DND-41 (cell line): ENCODE data around the gene SAMD10.

Experiments
- ATAC-seq: fragments of 200-7000 bp; cut with Tn5 transposase; 3 replicates; pipeline ENCODE4 v1.9.1; 2021; ENCODE audit warnings: low read depth; ENCODE audit not compliant: insufficient read depth
- DNase-seq: peaks from one replicate; pipeline ENCODE4 v3.0.0-alpha.2; 2020
- H2AFZ ChIP-seq: 2 replicates; pipeline ENCODE4 v1.6.0; 2012; ENCODE audit warnings: low read depth, low read length
- H3K27ac ChIP-seq: 2 replicates; pipeline ENCODE4 v1.5.1; 2012; ENCODE audit warnings: low read length, inconsistent platforms
- H3K27me3 ChIP-seq: fragments of 200-600 bp; sonication (generic); 2 replicates; pipeline ENCODE4 v1.6.0; 2012; ENCODE audit warnings: low read length, mild to moderate bottlenecking, inconsistent platforms; ENCODE audit not compliant: insufficient read depth, poor library complexity
- H3K36me3 ChIP-seq: 2 replicates; pipeline ENCODE4 v1.5.1; 2012; ENCODE audit warnings: low read length, inconsistent platforms; ENCODE audit not compliant: insufficient read depth
- H3K4me1 ChIP-seq: 2 replicates; pipeline ENCODE4 v1.5.1; 2012; ENCODE audit warnings: mild to moderate bottlenecking, low read length; ENCODE audit not compliant: insufficient read depth
- H3K4me2 ChIP-seq: 2 replicates; pipeline ENCODE4 v1.6.0; 2012; ENCODE audit warnings: mild to moderate bottlenecking, moderate library complexity, low read length, inconsistent platforms; ENCODE audit not compliant: insufficient read depth
- H3K4me3 ChIP-seq, 2 experiments: fragments of 200-600 bp in 1 of 2; shearing (Covaris generic) in 1 of 2; 2 replicates each; pipeline ENCODE4 v1.5.1; 2012 to 2016; ENCODE audit warnings: inconsistent platforms in 2 of 2, low read length in 2 of 2, mild to moderate bottlenecking in 2 of 2, low read depth in 1 of 2, moderate library complexity in 1 of 2
- H3K79me2 ChIP-seq: 2 replicates; pipeline ENCODE4 v1.6.0; 2012; ENCODE audit warnings: low read length, inconsistent platforms; ENCODE audit not compliant: insufficient read depth
- H3K9ac ChIP-seq: 2 replicates; pipeline ENCODE4 v1.6.0; 2012; ENCODE audit warnings: low read depth, mild to moderate bottlenecking, inconsistent platforms, low read length, moderate library complexity
- H3K9me3 ChIP-seq: 2 replicates; pipeline ENCODE4 v1.5.1; 2012; ENCODE audit warnings: low read length, moderate library complexity, mild to moderate bottlenecking, inconsistent platforms; ENCODE audit not compliant: insufficient read depth, severe bottlenecking
- H4K20me1 ChIP-seq: 2 replicates; pipeline ENCODE4 v1.6.0; 2012; ENCODE audit warnings: low read length; ENCODE audit not compliant: insufficient read depth
- EZH2 ChIP-seq: IDR thresholded peaks from 3 replicates; pipeline ENCODE4 v1.6.1; 2012; ENCODE audit warnings: borderline replicate concordance, low read depth, mild to moderate bottlenecking, moderate library complexity, low read length, inconsistent platforms; ENCODE audit not compliant: severe bottlenecking
- TF ChIP-seq, protein P1 (sequence below): IDR thresholded peaks from 2 replicates; pipeline ENCODE4 v1.5.1; 2012; ENCODE audit warnings: borderline replicate concordance, low read length, moderate library complexity, mild to moderate bottlenecking; ENCODE audit not compliant: poor library complexity, severe bottlenecking; ENCODE audit errors: extremely low read depth

The SAMD10 gene

DNA sequence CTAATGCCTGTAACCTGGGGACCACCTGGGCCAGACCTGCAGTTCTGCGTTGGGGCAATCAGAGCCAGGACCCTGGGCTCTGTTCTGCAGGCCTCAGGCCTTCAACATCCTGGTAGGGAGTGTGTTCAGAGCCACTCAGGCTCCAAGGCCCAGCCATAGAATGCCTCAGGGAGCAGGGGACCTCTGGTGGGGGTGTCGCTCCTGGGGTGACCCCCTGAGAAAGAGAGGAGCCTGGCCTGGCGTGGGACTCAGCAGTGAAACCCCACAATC is 35.7 kb downstream of the SAMD10 start:
- no peaks in the 10 kb centered on the region for H3K9me3 ChIP-seq
- H3K4me3 ChIP-seq = no peak overlapping the region
- no peak for TF ChIP-seq EZH2
- TF ChIP-seq, protein P1, sequence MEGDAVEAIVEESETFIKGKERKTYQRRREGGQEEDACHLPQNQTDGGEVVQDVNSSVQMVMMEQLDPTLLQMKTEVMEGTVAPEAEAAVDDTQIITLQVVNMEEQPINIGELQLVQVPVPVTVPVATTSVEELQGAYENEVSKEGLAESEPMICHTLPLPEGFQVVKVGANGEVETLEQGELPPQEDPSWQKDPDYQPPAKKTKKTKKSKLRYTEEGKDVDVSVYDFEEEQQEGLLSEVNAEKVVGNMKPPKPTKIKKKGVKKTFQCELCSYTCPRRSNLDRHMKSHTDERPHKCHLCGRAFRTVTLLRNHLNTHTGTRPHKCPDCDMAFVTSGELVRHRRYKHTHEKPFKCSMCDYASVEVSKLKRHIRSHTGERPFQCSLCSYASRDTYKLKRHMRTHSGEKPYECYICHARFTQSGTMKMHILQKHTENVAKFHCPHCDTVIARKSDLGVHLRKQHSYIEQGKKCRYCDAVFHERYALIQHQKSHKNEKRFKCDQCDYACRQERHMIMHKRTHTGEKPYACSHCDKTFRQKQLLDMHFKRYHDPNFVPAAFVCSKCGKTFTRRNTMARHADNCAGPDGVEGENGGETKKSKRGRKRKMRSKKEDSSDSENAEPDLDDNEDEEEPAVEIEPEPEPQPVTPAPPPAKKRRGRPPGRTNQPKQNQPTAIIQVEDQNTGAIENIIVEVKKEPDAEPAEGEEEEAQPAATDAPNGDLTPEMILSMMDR = no peak
- H3K4me1 ChIP-seq = no peaks in the 10 kb centered on the region
- H4K20me1 ChIP-seq = peaks cover 91% of the 10 kb centered on the region
- no peak overlapping the region for H3K9ac ChIP-seq
- no peak overlapping the region for H3K4me2 ChIP-seq
- no peak overlapping the region for H3K27ac ChIP-seq
- H3K27me3 ChIP-seq = no peaks in the 10 kb centered on the region
- DNase-seq = no peak
- peaks cover 77% of the 10 kb centered on the region for H3K36me3 ChIP-seq
- peaks cover 65% of the 10 kb centered on the region for H3K79me2 ChIP-seq
- no peak for ATAC-seq
- H2AFZ ChIP-seq = no peak overlapping the region

DNA sequence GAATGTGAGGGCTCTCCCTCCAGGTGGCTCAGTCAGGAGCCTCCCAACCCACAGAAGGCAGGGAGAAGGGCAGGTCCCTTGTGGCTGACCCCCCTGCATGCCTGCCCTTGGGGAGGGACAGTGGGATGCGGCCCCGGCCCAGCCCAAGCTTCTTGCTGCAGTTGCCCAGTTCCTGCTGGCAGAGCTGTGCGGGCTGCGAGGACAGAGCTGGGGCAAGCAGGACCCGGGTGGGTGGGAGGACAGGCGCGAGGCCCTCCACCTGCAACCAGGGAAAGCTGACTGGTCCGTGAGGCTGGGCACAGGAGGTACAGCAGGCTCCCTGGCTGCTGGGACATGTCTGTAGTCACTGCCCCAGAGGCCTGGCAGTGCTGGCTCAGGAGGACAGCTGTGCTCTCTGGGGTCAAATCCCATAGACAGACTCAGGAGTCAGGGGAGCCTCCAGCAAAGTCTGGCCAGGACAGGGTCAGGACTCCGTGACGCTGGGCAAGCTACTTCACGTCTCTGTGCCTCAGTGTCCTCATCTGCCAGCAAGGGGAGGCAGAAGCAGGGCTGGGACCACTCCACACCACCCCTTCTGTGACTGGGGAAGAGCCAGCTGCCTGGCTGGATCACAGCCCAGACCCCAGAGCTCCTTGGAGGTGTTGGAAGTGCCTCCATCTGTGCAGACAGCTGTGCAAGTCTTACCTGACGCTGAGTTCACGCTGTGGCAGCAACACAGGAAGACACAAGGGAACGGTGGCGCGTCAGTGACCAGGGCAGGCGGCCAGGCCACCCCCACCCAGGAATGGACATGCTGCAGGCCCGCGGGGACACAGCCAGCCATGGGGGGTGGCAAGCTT is 36.3 kb downstream of the SAMD10 start:
- peaks cover 82% of the 10 kb centered on the region for H3K36me3 ChIP-seq
- no peaks in the 10 kb centered on the region for H3K27me3 ChIP-seq
- DNase-seq (no peak), ATAC-seq (no peak)
- H2AFZ ChIP-seq = no peak overlapping the region
- no peak overlapping the region for H3K4me2 ChIP-seq
- peaks cover 61% of the 10 kb centered on the region for H3K79me2 ChIP-seq
- peaks cover 87% of the 10 kb centered on the region for H4K20me1 ChIP-seq
- no peaks in the 10 kb centered on the region for H3K9me3 ChIP-seq
- H3K9ac ChIP-seq = no peak overlapping the region
- H3K4me3 ChIP-seq = no peak overlapping the region
- H3K27ac ChIP-seq = no peak overlapping the region
- no peaks in the 10 kb centered on the region for H3K4me1 ChIP-seq
- no peak for TF ChIP-seq EZH2
- TF ChIP-seq, protein P1 = no peak

DNA sequence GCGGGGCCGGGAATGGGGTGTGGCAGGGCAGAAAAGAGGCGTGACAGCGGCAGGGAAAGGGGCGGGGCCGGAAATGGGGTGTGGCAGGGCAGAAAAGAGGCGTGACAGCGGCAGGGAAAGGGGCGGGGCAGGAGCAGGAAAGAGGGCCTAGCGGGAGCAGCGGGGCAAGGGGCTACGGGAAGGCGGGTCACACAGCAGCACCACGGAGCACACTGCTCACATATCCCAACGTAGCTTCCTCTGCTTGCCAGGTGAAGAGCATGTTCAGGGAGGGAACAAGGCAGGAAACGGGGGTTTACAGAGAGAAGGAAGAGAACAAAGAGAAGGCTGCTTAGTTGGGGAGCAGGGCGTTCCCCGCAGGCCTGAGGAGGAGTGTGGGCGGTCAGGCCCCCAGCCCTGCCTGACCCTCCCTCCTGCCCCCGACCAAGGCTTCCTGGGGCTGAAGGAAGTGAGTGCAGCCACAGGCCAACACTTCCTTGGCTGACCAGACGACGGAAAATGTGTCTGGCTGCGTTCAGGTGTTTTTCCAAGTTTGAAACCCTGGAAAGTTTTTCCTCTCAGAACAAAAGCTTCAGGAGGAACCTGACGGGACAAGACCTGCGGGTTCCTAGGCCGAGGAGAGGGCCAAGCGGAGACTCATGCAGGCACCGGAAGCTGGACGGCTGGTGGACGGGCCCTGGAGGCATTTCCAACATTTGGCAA is 37.0 kb downstream of the SAMD10 start:
- Histone ChIP-seq H3K9ac (no peak overlapping the region), H3K27me3 (no peaks in the 10 kb centered on the region), H3K36me3 (peaks cover 82% of the 10 kb centered on the region), H4K20me1 (peaks cover 81% of the 10 kb centered on the region), H2AFZ (no peak overlapping the region), H3K27ac (no peak overlapping the region), H3K4me2 (no peak overlapping the region), H3K4me3 (no peak overlapping the region), H3K9me3 (no peaks in the 10 kb centered on the region), H3K79me2 (peaks cover 53% of the 10 kb centered on the region), H3K4me1 (no peaks in the 10 kb centered on the region)
- TF ChIP-seq, protein P1 = no peak
- TF ChIP-seq EZH2 = no peak
- ATAC-seq = no peak
- peak; percentile 47 for DNase-seq
